Loucy (cell line): ENCODE measurements around the gene FDX2.

ENCODE experiments used
- H2AFZ ChIP-seq: fragments of 200-600 bp; sonication (generic); 2 replicates; pipeline ENCODE4 v1.6.0; 2016; ENCODE audit warnings: antibody characterized with exemption, mild to moderate bottlenecking, low read length, moderate library complexity
- H3F3A ChIP-seq: fragments of 200-600 bp; 2 replicates; pipeline ENCODE4 v1.6.0; 2016; ENCODE audit warnings: antibody characterized with exemption, low read depth, mild to moderate bottlenecking
- H3K27me3 ChIP-seq: fragments of 200-600 bp; sonication (generic); 2 replicates; pipeline ENCODE4 v1.6.1; 2014; ENCODE audit warnings: low read length, mild to moderate bottlenecking; ENCODE audit not compliant: insufficient read depth, poor library complexity, severe bottlenecking
- H3K36me3 ChIP-seq: fragments of 200-600 bp; sonication (generic); 2 replicates; pipeline ENCODE4 v1.6.1; 2016; ENCODE audit warnings: low read length; ENCODE audit not compliant: insufficient read depth
- H3K4me1 ChIP-seq: fragments of 200-600 bp; sonication (generic); 2 replicates; pipeline ENCODE4 v1.5.1; 2014; ENCODE audit warnings: low read length, mild to moderate bottlenecking; ENCODE audit not compliant: insufficient read depth, poor library complexity, severe bottlenecking
- H3K4me2 ChIP-seq: fragments of 200-600 bp; sonication (generic); 2 replicates; pipeline ENCODE4 v1.6.0; 2014; ENCODE audit warnings: antibody characterized with exemption, low read length, low read depth, mild to moderate bottlenecking; ENCODE audit not compliant: poor library complexity, severe bottlenecking
- H3K4me3 ChIP-seq: fragments of 200-600 bp; sonication (generic); 2 replicates; pipeline ENCODE4 v1.5.1; 2014; ENCODE audit warnings: low read length, mild to moderate bottlenecking, mixed read lengths; ENCODE audit not compliant: poor library complexity, severe bottlenecking
- H3K79me2 ChIP-seq: fragments of 200-600 bp; sonication (generic); 2 replicates; pipeline ENCODE4 v1.6.1; 2014; ENCODE audit warnings: low read length; ENCODE audit not compliant: insufficient read depth
- H3K9ac ChIP-seq: fragments of 200-600 bp; sonication (generic); 2 replicates; pipeline ENCODE4 v1.6.0; 2014; ENCODE audit warnings: mild to moderate bottlenecking, low read depth, low read length, moderate library complexity; ENCODE audit not compliant: poor library complexity, severe bottlenecking
- H3K9me2 ChIP-seq: fragments of 200-600 bp; sonication (generic); replicated peaks from 2 replicates; pipeline ENCODE4 v1.6.1; 2016; ENCODE audit warnings: low read depth, low read length, mixed read lengths
- H3K9me3 ChIP-seq: fragments of 200-600 bp; sonication (generic); 2 replicates; pipeline ENCODE4 v1.6.1; 2014; ENCODE audit warnings: mild to moderate bottlenecking, antibody characterized with exemption, low read length, low read depth; ENCODE audit not compliant: insufficient read depth
- H4K20me1 ChIP-seq: fragments of 200-600 bp; sonication (generic); 2 replicates; pipeline ENCODE4 v1.6.0; 2014; ENCODE audit warnings: antibody characterized with exemption, low read length, mild to moderate bottlenecking; ENCODE audit not compliant: insufficient read depth, poor library complexity, severe bottlenecking
- EZH2phosphoT487 ChIP-seq: fragments of 200-600 bp; IDR thresholded peaks from 2 replicates; pipeline ENCODE4 v1.6.1; 2018; ENCODE audit warnings: antibody characterized with exemption, mild to moderate bottlenecking, moderate library complexity, borderline replicate concordance
- TF ChIP-seq, protein P1 (sequence below): fragments of 200-600 bp; sonication (generic); conservative IDR thresholded peaks from 2 replicates; pipeline ENCODE4 v1.5.1; 2014; ENCODE audit warnings: mild to moderate bottlenecking, antibody characterized with exemption, low read length

FDX2 gene

DNA sequence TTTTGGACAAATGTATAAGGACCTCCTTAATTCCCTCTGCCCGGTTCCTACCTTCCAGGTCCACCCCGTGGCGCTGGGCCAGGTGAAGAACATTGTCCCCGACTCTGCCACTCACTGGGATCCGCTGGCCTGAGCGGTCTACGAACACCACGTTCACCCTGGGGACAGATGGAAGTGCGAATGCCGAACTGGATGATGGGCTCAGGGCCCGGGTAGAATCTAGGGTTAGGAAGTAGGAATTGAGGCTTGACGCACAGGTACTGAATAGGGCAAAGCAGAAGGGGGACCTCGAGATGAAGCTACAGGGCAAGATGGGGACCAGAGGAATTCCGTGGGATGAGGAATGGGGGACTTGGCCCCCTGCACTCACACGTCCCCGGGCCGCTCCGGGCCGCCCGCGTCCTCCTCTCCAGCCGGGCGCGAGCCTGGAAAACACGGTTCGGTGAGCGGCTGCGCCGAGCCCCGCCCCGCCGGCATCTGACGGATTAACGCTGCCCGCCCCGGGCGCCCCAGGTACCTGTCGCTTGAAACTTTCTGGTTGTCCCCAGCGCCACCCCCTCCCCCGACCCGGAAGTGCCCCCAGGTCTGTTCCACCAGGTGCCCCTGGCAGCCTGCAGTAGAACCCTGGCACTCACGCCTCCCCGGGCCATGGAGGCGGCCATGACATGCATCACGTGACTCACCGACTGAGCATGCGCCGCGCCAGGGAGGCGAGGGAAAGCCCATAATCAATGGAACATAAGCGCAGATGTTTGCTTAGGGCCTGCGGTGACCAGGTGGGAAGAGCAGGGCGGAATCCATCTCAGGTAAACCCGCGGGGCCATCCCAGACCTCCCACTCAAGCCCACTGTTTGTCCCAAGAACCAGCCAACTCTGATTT, at the start of gene FDX2:
FDX2 (minus strand) TSS at position 681 of the 880 bp plus-strand sequence; CDS start at position 662, 19 bp downstream.
- Histone ChIP-seq H3K27me3 (no peaks in the 10 kb centered on the region), H3K9me2 (no peaks in the 10 kb centered on the region), H3K4me1 (peaks cover 5% of the 10 kb centered on the region), H3F3A (peaks cover 6% of the 10 kb centered on the region; the same call in 1 of the 2 replicates), H3K79me2 (no peaks in the 10 kb centered on the region), H4K20me1 (no peaks in the 10 kb centered on the region), H2AFZ (peak within 1 kb of the TSS; percentile 95), H3K4me3 (peak within 1 kb of the TSS; percentile 85), H3K9me3 (no peaks in the 10 kb centered on the region), H3K4me2 (peak within 1 kb of the TSS; percentile 90), H3K9ac (peak within 1 kb of the TSS; percentile 71), H3K36me3 (peaks cover 38% of the 10 kb centered on the region; the same call in 1 of the 2 replicates)
- TF ChIP-seq, protein P1, sequence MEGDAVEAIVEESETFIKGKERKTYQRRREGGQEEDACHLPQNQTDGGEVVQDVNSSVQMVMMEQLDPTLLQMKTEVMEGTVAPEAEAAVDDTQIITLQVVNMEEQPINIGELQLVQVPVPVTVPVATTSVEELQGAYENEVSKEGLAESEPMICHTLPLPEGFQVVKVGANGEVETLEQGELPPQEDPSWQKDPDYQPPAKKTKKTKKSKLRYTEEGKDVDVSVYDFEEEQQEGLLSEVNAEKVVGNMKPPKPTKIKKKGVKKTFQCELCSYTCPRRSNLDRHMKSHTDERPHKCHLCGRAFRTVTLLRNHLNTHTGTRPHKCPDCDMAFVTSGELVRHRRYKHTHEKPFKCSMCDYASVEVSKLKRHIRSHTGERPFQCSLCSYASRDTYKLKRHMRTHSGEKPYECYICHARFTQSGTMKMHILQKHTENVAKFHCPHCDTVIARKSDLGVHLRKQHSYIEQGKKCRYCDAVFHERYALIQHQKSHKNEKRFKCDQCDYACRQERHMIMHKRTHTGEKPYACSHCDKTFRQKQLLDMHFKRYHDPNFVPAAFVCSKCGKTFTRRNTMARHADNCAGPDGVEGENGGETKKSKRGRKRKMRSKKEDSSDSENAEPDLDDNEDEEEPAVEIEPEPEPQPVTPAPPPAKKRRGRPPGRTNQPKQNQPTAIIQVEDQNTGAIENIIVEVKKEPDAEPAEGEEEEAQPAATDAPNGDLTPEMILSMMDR: no peak
- TF ChIP-seq EZH2phosphoT487: no peak

DNA sequence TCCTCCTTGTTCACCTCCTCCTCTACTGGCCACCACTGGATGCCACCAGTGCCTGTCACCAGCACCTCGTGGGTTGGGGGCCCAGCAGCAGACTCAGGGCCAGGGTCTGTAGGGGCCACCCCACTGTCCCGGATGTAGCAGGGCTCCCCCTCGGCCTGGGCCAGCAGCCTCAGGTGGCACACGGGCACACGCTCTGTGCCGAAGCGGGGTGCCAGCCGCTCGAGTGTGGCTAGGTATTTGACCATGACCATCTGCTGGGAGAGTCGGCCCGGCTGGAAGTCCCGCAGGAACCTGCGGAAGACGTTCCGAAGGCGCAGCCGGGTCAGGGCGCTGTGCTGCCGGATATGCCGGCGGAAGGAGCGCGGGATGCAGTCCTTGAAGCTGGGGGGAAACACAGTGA, 49.7 kb upstream of the FDX2 start:
- H3F3A ChIP-seq: no peaks in the 10 kb centered on the region
- no peak overlapping the region for H3K9ac ChIP-seq
- no peaks in the 10 kb centered on the region for H3K4me1 ChIP-seq
- no peaks in the 10 kb centered on the region for H3K9me2 ChIP-seq
- no peaks in the 10 kb centered on the region for H4K20me1 ChIP-seq
- peaks cover 80% of the 10 kb centered on the region; the same call in 1 of the 2 replicates for H3K36me3 ChIP-seq
- no peak overlapping the region for H3K4me3 ChIP-seq
- no peaks in the 10 kb centered on the region for H3K79me2 ChIP-seq
- H3K27me3 ChIP-seq: no peaks in the 10 kb centered on the region
- no peak overlapping the region for H2AFZ ChIP-seq
- H3K9me3 ChIP-seq: no peaks in the 10 kb centered on the region
- TF ChIP-seq, protein P1: no peak
- no peak for TF ChIP-seq EZH2phosphoT487
- H3K4me2 ChIP-seq: no peak overlapping the region

DNA sequence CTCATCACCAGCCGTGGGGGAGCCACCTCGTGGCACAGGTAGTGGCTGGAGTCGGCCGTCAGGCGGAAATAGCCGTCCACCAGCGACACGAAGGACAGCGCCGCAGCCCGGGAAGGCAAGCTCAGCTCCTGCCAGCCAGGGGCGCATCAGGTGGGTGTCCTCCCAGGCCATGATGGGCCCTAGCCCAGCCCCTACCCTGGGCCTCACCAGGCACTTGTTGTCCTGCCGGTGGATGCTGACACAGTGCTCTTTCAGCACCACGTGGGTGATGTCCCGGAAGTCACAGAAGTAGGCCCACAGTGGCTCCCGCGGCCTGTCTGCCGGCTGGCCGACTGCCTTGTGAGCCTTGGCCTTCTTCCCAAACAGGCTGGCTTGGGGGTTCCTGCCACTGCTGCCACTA, 48.8 kb upstream of the FDX2 start:
- no peak overlapping the region for H3K9ac ChIP-seq
- no peak overlapping the region for H3K4me3 ChIP-seq
- H3F3A ChIP-seq: no peaks in the 10 kb centered on the region
- TF ChIP-seq EZH2phosphoT487: no peak
- TF ChIP-seq, protein P1: no peak
- no peak overlapping the region for H3K4me2 ChIP-seq
- H3K27me3 ChIP-seq: no peaks in the 10 kb centered on the region
- no peaks in the 10 kb centered on the region for H3K9me2 ChIP-seq
- H3K9me3 ChIP-seq: no peaks in the 10 kb centered on the region
- H2AFZ ChIP-seq: no peak overlapping the region
- no peaks in the 10 kb centered on the region for H3K79me2 ChIP-seq
- H4K20me1 ChIP-seq: no peaks in the 10 kb centered on the region
- H3K4me1 ChIP-seq: no peaks in the 10 kb centered on the region
- peaks cover 84% of the 10 kb centered on the region; the same call in 1 of the 2 replicates for H3K36me3 ChIP-seq
